ENCODE measurements around the gene ALLC.
"Not testable (repeated sequence)": the region's sequence is repeated elsewhere in the genome, so short reads cannot be mapped to it uniquely, and the experiment has no call there.

The ALLC gene

GRCh38 chr2:3655871-3656761 lies 1.9 kb upstream of the ALLC start:
- DNase-seq (ENCODE audit: low spot score): no peak

GRCh38 chr2:3656762-3657721 lies 958 bp upstream of the ALLC start:
- peak; percentile 35 for DNase-seq (ENCODE audit: low spot score)

DNA sequence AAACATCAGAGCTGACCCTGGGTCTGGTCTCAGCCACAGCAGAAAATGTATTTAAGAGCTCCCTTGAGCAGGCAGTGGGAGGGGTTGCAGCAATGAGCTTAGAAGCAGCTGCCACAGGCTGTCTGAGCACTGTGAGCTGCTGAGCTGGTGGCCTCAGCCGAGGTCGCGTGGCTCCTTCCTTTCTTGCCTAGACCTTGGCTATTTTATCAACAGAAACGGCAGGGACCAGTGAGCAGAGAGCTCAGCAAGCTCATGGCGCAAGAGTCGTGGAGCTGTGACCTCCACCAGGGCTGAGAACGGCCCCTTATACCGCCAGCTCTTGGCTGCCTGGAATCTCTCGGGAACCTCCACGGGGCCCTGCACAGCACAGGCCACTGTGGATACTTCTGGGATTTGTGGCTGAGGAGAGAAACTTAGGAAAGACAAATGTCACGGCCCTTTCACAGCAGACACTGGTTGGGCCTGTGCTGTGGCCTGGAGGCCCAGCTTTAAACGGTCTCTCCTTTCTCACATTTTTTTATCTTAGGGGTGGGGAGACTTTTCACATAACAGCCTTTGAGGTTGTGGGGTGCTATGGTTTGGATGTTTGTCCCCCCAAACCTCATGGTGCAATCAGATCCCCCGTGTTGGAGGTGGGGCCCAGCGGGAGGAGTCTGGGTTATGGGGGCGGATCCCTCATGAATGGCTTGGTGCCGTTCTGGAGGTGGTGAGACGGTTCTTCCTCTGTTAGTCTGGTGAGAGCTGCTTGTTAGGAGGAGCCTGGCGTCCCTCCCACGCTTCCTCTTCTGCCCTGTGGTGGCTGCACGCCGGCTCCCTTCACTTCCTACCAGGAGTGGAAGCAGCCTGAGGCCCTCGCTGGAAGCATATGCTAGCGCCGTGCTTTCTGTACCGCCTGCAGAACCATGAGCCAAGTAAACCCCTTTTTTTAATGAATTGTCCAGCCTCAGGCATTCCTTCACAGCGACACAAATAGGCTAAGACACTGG lies 1.7 kb downstream of the ALLC start:
- DNase-seq (ENCODE audit: low spot score): peak; percentile 39

DNA sequence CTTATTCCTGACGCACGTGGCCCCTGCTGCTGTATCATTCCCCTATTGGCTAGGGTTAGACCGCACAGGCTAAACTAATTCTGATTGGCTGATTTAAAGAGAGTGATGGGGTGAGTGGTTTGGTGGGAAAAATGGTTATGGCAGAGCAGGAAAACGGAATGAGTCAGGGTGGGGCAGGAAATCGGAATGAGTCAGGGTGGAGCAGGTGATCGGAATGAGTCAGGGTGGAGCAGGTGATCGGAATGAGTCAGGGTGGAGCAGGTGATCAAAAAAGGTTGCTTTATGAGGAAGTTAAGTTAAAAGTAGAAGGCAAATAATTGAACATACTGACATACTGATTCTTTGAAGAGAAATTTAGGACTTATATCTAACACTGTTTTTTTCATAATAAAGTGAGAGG lies 2.6 kb downstream of the ALLC start:
- DNase-seq (ENCODE audit: low spot score): not testable (repeated sequence)

DNA sequence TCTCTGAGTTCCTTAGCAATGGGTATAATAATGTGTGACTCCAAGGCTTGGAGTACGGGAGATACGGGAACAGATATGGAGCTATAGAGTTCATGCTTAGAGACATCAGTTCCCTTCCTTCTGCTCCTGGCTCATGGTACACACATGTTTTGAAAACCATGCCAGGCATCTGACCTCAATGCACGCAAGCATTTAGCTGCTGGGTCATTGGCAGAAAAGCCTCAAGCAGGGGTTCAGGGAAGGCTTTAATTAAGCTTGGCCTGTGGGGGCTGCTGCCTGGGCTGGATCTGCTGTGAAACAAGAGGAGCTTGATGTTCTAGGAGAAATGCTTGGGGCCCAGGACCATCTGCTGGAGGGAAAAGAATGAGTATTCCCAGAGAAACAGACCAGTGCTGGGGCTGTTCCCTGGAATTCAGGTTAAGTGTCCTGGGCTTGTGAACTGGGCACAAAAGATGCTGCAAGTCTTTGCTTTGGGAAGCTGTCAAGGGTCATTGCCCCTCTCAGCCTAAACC lies 3.2 kb downstream of the ALLC start:
- DNase-seq (ENCODE audit: low spot score): no peak

- DNase-seq (ENCODE audit: low spot score): no peak
Measured at GRCh38 chr2:3662239-3662638, 4.2 kb downstream of the ALLC start.

GRCh38 chr2:3664118-3664517 lies 6.1 kb downstream of the ALLC start:
- no peak for DNase-seq (ENCODE audit: low spot score)

- DNase-seq (ENCODE audit: low spot score): no peak
Measured at GRCh38 chr2:3664925-3665324, 6.9 kb downstream of the ALLC start.

DNA sequence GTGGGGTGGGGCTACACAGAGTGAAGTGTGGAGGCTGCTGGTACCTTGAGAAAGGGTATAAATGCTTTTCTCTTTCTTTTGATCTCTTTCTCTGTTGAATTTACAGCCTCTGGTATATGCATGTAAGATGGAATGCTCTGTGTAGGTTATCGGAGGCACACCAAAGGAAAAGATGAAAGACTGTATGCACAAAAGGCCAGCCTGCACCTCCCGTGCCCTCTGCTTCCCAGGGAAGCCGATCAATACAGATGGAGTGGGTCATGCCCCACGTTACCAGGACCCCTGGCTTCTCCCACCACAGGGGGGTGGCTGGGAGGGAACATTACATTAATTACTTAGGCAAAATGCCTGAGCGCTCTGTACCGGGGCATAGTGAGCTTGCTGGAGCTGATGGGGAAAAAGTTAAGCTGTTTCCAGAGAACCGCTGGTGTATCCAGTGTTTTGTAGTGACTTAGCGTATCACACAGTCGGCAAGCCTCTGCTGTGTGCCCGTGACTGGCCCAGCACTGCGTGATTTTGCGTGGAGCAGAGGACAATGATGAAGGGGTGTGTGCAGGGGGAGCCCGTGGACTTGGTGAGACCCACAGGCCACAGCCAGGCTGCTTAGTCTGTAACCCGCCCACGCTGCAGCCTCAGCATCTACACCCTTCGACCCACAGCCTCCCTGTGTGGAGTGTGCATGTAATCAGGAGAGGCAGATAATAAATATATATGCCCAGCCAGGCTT lies 8.0 kb downstream of the ALLC start:
- no peak for DNase-seq (ENCODE audit: low spot score)

DNA sequence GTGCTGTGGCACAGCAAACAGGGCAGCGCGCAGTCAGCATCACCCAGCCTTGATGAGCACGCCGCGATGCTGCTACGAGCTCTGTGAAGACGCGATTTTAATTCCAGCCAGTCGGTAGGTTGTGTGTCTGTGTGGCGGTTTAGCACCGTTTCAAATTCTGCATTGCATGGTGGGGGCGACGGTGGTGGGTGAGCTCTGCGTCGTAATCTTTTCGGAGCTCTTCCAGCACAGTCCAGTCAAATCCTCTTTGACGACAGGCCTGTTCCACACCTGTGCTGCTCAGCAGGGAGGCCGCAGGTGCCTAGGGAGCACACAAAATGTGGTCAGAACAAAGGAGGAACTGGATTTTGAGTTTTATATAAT lies 8.6 kb downstream of the ALLC start:
- DNase-seq (ENCODE audit: low spot score): no peak

DNA sequence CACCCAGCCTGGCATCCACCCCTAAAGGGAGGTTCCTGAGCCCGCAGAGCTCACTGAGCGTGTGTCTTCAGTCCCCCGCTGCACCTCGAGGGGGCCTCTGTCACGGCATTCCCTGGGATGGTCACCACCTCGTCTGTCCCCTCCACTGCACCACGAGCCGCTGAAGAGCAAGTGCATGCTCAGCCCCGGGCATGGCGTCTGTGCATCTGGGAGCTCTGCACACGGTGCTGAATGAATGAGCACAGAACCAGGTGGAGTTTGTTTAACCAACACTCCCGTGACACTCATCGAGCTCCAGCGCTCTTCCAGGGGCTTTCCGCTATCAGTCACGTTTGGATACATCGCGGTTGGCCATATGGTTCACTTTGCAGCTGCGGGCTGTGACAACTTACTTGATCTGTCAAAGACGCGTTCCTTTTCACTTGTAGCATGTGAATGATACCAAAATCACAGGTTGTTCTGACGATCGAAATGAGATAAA lies 9.2 kb downstream of the ALLC start:
- no peak for DNase-seq (ENCODE audit: low spot score)

GRCh38 chr2:3669656-3670055 lies 11.7 kb downstream of the ALLC start:
- no peak for DNase-seq (ENCODE audit: low spot score)

DNA sequence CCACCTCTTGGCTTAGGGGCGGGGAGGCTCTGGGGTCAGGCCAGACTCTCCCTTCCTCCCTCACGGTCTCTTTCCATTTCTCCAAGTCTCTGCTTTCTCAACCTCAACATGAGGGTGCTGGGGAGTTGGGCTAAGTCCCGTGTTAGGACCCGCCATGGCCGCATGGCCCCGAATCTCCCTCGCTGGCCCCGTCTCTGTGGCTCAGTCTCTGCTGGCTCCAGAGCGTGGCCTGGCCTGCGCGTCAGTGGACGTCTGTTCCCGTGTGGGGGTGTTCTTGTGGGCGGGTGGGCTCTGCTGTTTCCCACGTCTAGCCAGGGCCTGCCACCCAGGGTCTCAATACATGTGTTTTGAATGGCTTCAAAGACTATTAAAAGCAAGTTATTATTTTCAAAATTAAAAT lies 12.4 kb downstream of the ALLC start:
- DNase-seq (ENCODE audit: low spot score): no peak

DNA sequence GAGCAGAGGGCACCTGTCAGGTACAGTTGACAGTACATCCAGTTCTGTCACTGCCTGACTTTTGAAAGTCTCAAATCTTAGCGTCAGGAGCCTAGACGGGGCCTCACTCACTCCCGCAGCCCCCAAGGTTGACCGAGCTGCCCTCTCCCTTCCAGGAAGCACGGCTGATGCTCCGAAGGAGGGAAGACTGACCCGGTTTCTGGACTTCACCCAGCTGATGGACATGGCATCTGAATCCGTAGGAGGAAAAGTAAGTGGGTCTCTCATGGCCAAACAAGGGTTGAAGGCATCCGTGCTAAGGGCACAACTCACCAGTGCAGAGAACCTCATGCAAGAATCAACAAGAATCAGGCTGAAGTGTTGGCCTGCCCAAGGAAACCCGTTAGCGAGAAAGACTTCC lies 12.9 kb downstream of the ALLC start:
- DNase-seq (ENCODE audit: low spot score): no peak

- no peak for DNase-seq (ENCODE audit: low spot score)
Measured at GRCh38 chr2:3672861-3673678, 15.1 kb downstream of the ALLC start.

DNA sequence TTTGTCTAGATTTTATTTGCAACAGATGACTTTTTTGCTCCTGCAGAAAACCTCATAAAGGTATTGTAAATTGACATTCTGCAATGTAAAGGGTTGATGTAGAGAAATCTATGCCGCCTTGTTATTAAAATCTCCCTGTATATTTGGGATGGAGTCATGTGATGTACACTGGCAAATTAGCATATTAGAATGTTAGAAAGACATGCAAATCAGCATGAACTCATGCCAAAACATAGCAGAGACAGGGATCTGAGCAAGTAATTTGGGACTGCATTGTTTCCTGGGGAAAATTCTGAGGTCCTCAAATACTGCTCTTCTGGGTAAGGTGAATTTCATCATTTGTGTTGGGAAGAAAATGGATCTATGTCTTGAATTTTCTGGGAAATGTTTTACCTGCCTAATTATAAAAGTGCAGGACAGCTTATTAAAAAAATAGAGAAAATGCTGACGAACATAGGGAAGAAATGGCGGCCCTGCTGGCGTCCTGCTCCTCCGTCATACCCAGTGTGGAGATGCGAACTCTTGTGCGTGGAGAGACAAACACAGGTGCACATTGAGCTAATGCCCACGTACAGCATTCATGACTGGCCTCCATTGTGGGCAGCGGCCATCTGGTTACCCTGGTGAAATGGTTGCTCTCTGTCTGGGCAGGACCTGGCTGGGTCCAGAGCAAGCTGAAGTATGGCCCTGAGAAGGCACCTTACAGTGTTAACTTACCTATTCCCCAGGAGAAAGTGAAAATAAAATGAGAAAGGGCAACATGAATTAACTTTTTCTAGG lies 16.3 kb downstream of the ALLC start:
- DNase-seq (ENCODE audit: low spot score): no peak

- no peak for DNase-seq (ENCODE audit: low spot score)
Measured at GRCh38 chr2:3675687-3676086, 17.7 kb downstream of the ALLC start.

GRCh38 chr2:3677436-3677835 lies 19.4 kb downstream of the ALLC start:
- no peak for DNase-seq (ENCODE audit: low spot score)

GRCh38 chr2:3678212-3678611 lies 20.2 kb downstream of the ALLC start:
- no peak for DNase-seq (ENCODE audit: low spot score)

Measured in hepatic stellate cell (primary cell).